Smooth muscle cell (in vitro differentiated cells): ENCODE measurements around the gene NR1I2. TPM values are rescaled to one million over a fixed set of nuclear protein-coding genes. Genes with fewer than 3 reads are reported as not detected.
A peak's percentile ranks its signal among the peaks of the same experiment; 100 is the strongest.

Experiments used
- DNase-seq: peaks from one replicate; lab custom pipeline; 2025; ENCODE audit not compliant: unreplicated experiment; lab: John Stamatoyannopoulos, UW
- H2AFZ ChIP-seq: fragments of 200-600 bp; sonication (generic); 2 replicates; pipeline ENCODE4 v1.6.0; 2016; ENCODE audit warnings: antibody characterized with exemption, low read depth, mild to moderate bottlenecking
- H3F3A ChIP-seq: fragments of 200-600 bp; sonication (generic); 2 replicates; pipeline ENCODE4 v1.6.0; 2017; ENCODE audit warnings: antibody characterized with exemption, low read depth
- H3K27ac ChIP-seq: fragments of 200-600 bp; sonication (generic); 2 replicates; pipeline ENCODE4 v1.5.1; 2016; ENCODE audit warnings: low read depth, mild to moderate bottlenecking
- H3K27me3 ChIP-seq: fragments of 200-600 bp; sonication (generic); 2 replicates; pipeline ENCODE4 v1.6.1; 2016; ENCODE audit warnings: low read depth, mild to moderate bottlenecking
- H3K36me3 ChIP-seq: fragments of 200-600 bp; sonication (generic); 2 replicates; pipeline ENCODE4 v1.5.1; 2016; ENCODE audit warnings: low read depth
- H3K4me1 ChIP-seq: fragments of 200-600 bp; sonication (generic); 2 replicates; pipeline ENCODE4 v1.5.1; 2016; ENCODE audit warnings: low read depth
- H3K4me2 ChIP-seq: fragments of 200-600 bp; sonication (generic); 2 replicates; pipeline ENCODE4 v1.6.0; 2016; ENCODE audit warnings: mild to moderate bottlenecking
- H3K4me3 ChIP-seq: fragments of 200-600 bp; sonication (generic); 2 replicates; pipeline ENCODE4 v1.5.1; 2016; ENCODE audit warnings: mild to moderate bottlenecking
- H3K79me2 ChIP-seq: fragments of 200-600 bp; sonication (generic); 2 replicates; pipeline ENCODE4 v1.6.0; 2016; ENCODE audit warnings: low read depth, mild to moderate bottlenecking
- H3K9ac ChIP-seq: fragments of 200-600 bp; sonication (generic); 2 replicates; pipeline ENCODE4 v1.6.0; 2016; ENCODE audit warnings: low read depth
- H3K9me3 ChIP-seq: fragments of 200-600 bp; sonication (generic); replicated peaks from 2 replicates; pipeline ENCODE4 v1.5.1; 2016; ENCODE audit warnings: low read depth
- H4K20me1 ChIP-seq: fragments of 200-600 bp; sonication (generic); 2 replicates; pipeline ENCODE4 v1.6.0; 2016; ENCODE audit warnings: low read depth
- WGBS: methylation state at CpG from one replicate; pipeline ENCODE4 v1.1.7; 2016; ENCODE audit warnings: low lambda C conversion rate; 5-methylcytosine and 5-hydroxymethylcytosine counted together
- polyA plus RNA-seq: library from polyadenylated mRNA; unstranded; fragments of >200 nt; fragmentation: Nextera tagmentation; extraction: Ambion mirVana; gene quantifications from 2 replicates; pipeline ENCODE4 v1.2.1, GENCODE V29; 2016
- total RNA-seq: library from RNA; depleted of rRNA; stranded (reverse); fragments of >200 nt; gene quantifications from 2 replicates; pipeline ENCODE4 v1.2.3, GENCODE V29; 2014
- TF ChIP-seq, protein P1 (sequence below): fragments of 200-600 bp; sonication (generic); IDR thresholded peaks from 2 replicates; pipeline ENCODE4 v1.5.1; 2017; ENCODE audit warnings: borderline replicate concordance, mild to moderate bottlenecking, antibody characterized with exemption; ENCODE audit not compliant: insufficient read depth, poor library complexity, severe bottlenecking

Gene NR1I2
- total and polyA plus RNA-seq, 2 experiments from 2014 or later: not detected

DNA sequence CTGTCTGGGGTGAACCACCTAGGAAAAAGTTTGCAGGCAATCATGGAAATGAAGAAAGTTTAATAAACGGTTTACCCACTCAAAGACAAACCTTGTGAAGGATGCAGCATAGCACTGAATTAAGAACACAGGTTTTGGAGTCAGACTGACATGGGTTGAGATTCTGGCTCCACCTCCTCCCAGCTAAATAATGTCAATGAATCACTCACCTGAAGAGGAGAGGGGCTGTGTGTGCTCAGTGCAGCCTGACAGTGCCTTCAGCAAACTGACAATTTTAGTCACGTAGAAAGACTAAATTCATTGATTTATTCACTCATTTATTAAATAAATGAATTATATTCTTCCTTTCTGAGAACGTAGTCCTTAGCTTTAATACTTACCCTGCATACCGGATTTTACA, 18.9 kb downstream of the NR1I2 start:
- TF ChIP-seq, protein P1, sequence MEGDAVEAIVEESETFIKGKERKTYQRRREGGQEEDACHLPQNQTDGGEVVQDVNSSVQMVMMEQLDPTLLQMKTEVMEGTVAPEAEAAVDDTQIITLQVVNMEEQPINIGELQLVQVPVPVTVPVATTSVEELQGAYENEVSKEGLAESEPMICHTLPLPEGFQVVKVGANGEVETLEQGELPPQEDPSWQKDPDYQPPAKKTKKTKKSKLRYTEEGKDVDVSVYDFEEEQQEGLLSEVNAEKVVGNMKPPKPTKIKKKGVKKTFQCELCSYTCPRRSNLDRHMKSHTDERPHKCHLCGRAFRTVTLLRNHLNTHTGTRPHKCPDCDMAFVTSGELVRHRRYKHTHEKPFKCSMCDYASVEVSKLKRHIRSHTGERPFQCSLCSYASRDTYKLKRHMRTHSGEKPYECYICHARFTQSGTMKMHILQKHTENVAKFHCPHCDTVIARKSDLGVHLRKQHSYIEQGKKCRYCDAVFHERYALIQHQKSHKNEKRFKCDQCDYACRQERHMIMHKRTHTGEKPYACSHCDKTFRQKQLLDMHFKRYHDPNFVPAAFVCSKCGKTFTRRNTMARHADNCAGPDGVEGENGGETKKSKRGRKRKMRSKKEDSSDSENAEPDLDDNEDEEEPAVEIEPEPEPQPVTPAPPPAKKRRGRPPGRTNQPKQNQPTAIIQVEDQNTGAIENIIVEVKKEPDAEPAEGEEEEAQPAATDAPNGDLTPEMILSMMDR: no peak
- H3K27ac ChIP-seq: no peak overlapping the region
- no peak overlapping the region for H3K4me3 ChIP-seq
- no peaks in the 10 kb centered on the region for H4K20me1 ChIP-seq
- no peak overlapping the region for H3K9ac ChIP-seq
- no peak overlapping the region for H2AFZ ChIP-seq
- 79% methylated on average over 4 of the region's 4 CpGs for WGBS
- H3K79me2 ChIP-seq: no peaks in the 10 kb centered on the region
- H3F3A ChIP-seq: no peaks in the 10 kb centered on the region
- H3K9me3 ChIP-seq: no peaks in the 10 kb centered on the region
- no peak overlapping the region for H3K4me2 ChIP-seq
- no peak for DNase-seq
- H3K36me3 ChIP-seq: no peaks in the 10 kb centered on the region
- H3K4me1 ChIP-seq: peaks cover under 1% of the 10 kb centered on the region
- no peaks in the 10 kb centered on the region for H3K27me3 ChIP-seq

DNA sequence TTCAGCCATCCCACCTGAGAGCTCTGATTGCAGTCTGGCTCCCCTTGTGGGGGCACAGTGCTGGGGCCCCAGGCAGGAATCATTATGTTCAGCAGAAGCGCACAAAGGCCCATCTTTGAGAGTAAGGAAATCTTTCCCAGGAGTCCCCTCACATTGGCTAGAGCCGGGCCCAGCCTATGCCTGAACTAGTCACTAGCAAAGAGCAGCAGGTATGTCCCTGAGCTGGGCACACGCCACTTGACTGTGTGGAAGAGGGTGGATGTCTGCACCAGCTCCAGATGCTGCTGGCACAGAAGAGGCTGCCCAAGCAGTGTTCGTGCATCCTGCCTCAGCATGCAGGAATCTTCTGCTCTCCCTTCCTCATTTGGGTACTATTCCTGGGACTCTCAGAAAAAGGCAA, 26.3 kb downstream of the NR1I2 start:
- no peak overlapping the region for H2AFZ ChIP-seq
- WGBS: 98% methylated on average over 4 of the region's 4 CpGs
- no peaks in the 10 kb centered on the region for H3K4me1 ChIP-seq
- no peak overlapping the region for H3K4me2 ChIP-seq
- no peaks in the 10 kb centered on the region for H3K9me3 ChIP-seq
- H3K79me2 ChIP-seq: no peaks in the 10 kb centered on the region
- H3F3A ChIP-seq: no peaks in the 10 kb centered on the region
- no peak for DNase-seq
- no peak overlapping the region for H3K4me3 ChIP-seq
- TF ChIP-seq, protein P1: no peak
- H3K27me3 ChIP-seq: no peaks in the 10 kb centered on the region
- H3K27ac ChIP-seq: no peak overlapping the region
- H3K36me3 ChIP-seq: no peaks in the 10 kb centered on the region
- no peak overlapping the region for H3K9ac ChIP-seq
- H4K20me1 ChIP-seq: no peaks in the 10 kb centered on the region

DNA sequence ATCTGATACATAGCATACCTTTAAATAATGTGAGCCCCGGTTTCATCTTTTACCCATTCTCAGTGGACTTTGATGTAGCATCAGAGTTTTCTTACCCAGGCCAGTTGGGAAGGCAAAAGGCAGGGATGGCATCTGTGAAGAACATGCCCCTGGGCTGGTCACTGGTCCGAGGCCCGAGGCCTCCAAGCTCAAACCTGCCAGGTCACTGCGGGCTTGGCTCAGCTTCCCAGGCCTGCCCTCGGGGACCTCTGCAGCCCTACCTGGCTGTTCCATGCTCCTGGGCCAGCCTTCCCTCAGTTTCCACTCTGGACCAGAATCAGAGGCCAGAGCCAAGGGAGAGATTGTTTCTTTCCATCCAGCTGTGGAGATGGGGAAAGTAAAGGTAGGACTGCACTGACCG, 26.9 kb downstream of the NR1I2 start:
- no peak overlapping the region for H3K4me2 ChIP-seq
- H3K4me1 ChIP-seq: no peaks in the 10 kb centered on the region
- H3K36me3 ChIP-seq: no peaks in the 10 kb centered on the region
- H3K27me3 ChIP-seq: no peaks in the 10 kb centered on the region
- H3K27ac ChIP-seq: no peak overlapping the region
- DNase-seq: no peak
- H3K4me3 ChIP-seq: no peak overlapping the region
- H2AFZ ChIP-seq: no peak overlapping the region
- H3K9me3 ChIP-seq: no peaks in the 10 kb centered on the region
- WGBS: 95% methylated on average over 6 of the region's 6 CpGs
- TF ChIP-seq, protein P1: no peak
- H3F3A ChIP-seq: no peaks in the 10 kb centered on the region
- H4K20me1 ChIP-seq: no peaks in the 10 kb centered on the region
- H3K9ac ChIP-seq: no peak overlapping the region
- no peaks in the 10 kb centered on the region for H3K79me2 ChIP-seq

DNA sequence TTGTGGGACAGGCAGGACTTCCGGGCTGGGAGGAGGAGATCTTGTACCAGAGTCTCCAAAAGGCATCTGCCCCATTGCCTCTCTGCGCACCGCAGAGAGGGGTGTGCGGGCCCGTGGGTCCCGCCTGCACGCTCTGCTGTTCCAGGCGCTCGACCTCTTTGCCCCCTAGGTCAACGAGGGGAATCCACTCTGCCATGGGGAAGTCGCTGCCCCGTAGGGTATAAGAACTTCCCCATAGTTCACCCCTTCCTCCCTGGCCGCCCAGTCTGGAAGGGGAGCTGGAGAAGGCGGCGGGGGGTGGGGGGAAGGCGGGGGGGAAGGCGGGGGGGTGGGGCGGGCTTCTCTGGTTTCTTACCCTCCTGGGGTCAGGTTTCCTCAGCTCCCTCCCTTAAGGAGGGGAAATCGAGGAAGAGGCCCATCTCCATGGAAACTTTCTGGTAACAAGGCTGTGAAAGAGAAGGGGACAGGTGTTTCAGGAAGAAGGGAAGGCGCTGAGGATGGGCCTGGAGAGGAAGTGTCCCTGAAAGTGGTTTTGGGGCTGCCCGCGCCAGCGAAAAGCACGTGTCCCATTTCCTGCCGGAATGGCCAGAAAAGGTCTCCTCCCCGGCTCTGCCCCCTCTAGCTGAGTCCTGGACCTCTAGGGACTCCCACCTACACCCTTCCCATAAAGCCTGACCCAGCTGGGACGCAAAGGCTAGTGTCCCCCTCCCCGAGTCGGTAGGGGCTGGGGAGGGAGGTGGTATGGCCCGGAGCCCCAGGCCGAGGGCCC, 27.5 kb downstream of the NR1I2 start:
- TF ChIP-seq, protein P1: no peak
- Histone ChIP-seq H3K9me3 (no peaks in the 10 kb centered on the region), H3F3A (no peaks in the 10 kb centered on the region), H3K4me1 (no peaks in the 10 kb centered on the region), H3K27me3 (no peaks in the 10 kb centered on the region), H3K9ac (no peak overlapping the region), H3K36me3 (no peaks in the 10 kb centered on the region), H3K4me2 (peak overlapping the region; percentile 71), H3K79me2 (no peaks in the 10 kb centered on the region), H4K20me1 (no peaks in the 10 kb centered on the region), H2AFZ (no peak overlapping the region), H3K4me3 (peak overlapping the region; percentile 39), H3K27ac (no peak overlapping the region)
- no peak for DNase-seq
- WGBS: 81% methylated on average over 31 of the region's 31 CpGs
